Liver (tissue), 9 donors: ENCODE results near the gene TTC34. TPM values are rescaled to one million over a fixed set of nuclear protein-coding genes. Genes with fewer than 3 reads are reported as not detected.

Source experiments
- DNase-seq: peaks from one replicate; pipeline ENCODE4 v3.0.0-alpha.2; 2017; ENCODE audit warnings: low spot score
- H3K27ac ChIP-seq, 2 donors: one replicate each; pipeline ENCODE4 v1.7.0; 2013; ENCODE audit warnings: inconsistent platforms in 2 of 2, low read length in 2 of 2, control low read depth in 1 of 2, low read depth in 1 of 2, mild to moderate bottlenecking in 1 of 2
- H3K27me3 ChIP-seq, 4 donors: one replicate each; pipeline versions ENCODE4 v1.6.1 to v1.7.0; 2013; ENCODE audit warnings: low read length in 3 of 4, inconsistent platforms in 1 of 4, mild to moderate bottlenecking in 1 of 4, moderate library complexity in 1 of 4; ENCODE audit not compliant: control insufficient read depth in 4 of 4, insufficient read depth in 4 of 4
- H3K36me3 ChIP-seq, 4 donors: one replicate each; pipeline versions ENCODE4 v1.6.1 to v1.7.0; 2013; ENCODE audit warnings: low read length in 3 of 4, mild to moderate bottlenecking in 3 of 4, low read depth in 1 of 4, moderate library complexity in 1 of 4; ENCODE audit not compliant: control insufficient read depth in 4 of 4, insufficient read depth in 3 of 4
- H3K4me1 ChIP-seq, 4 donors: one replicate each; pipeline versions ENCODE4 v1.6.1 to v1.7.0; 2013; ENCODE audit warnings: low read length in 3 of 4, mild to moderate bottlenecking in 3 of 4, moderate library complexity in 1 of 4; ENCODE audit not compliant: control insufficient read depth in 4 of 4, insufficient read depth in 4 of 4
- H3K4me3 ChIP-seq, 3 donors: one replicate each; pipeline versions ENCODE4 v1.6.1 to v1.7.0; 2013; ENCODE audit warnings: low read length in 3 of 3, control low read depth in 1 of 3, low read depth in 1 of 3, mild to moderate bottlenecking in 1 of 3
- H3K9ac ChIP-seq, 2 donors: one replicate each; pipeline ENCODE4 v1.7.0; 2013; ENCODE audit warnings: low read length in 2 of 2, mild to moderate bottlenecking in 2 of 2, moderate library complexity in 2 of 2, control low read depth in 1 of 2, low read depth in 1 of 2
- H3K9me3 ChIP-seq, 4 donors: one replicate each; pipeline versions ENCODE4 v1.6.1 to v1.7.0; 2013; ENCODE audit warnings: low read length in 3 of 4; ENCODE audit not compliant: control insufficient read depth in 4 of 4
- EGR1 ChIP-seq, 2 donors: IDR thresholded peaks; 2 replicates each; pipeline ENCODE4 v1.6.1; 2016 to 2018; ENCODE audit warnings: antibody characterized with exemption in 2 of 2, low read depth in 2 of 2
- FOXA1 ChIP-seq: IDR thresholded peaks from 2 replicates; pipeline ENCODE4 v1.6.1; 2016; ENCODE audit warnings: antibody characterized with exemption
- GABPA ChIP-seq, 2 donors: IDR thresholded peaks in 1 of 2; conservative IDR thresholded peaks in 1 of 2; 2 replicates each; pipeline ENCODE4 v1.6.1; 2016; ENCODE audit warnings: antibody characterized with exemption in 2 of 2, mild to moderate bottlenecking in 1 of 2, moderate library complexity in 1 of 2
- HNF4A ChIP-seq, 2 donors: conservative IDR thresholded peaks; 2 replicates each; pipeline ENCODE4 v1.6.1; 2016; ENCODE audit warnings: antibody characterized with exemption in 2 of 2, mild to moderate bottlenecking in 2 of 2
- HNF4G ChIP-seq: IDR thresholded peaks from 2 replicates; pipeline ENCODE4 v1.6.1; 2016; ENCODE audit warnings: antibody characterized with exemption
- JUND ChIP-seq, 2 donors: IDR thresholded peaks; 2 replicates each; pipeline ENCODE4 v1.6.1; 2016; ENCODE audit warnings: antibody characterized with exemption in 2 of 2
- RAD21 ChIP-seq, 2 donors: IDR thresholded peaks; 2 replicates each; pipeline ENCODE4 v1.6.1; 2016; ENCODE audit warnings: antibody characterized with exemption in 2 of 2, mild to moderate bottlenecking in 2 of 2
- RXRA ChIP-seq, 2 donors: IDR thresholded peaks; 2 replicates each; pipeline ENCODE4 v1.6.1; 2017 to 2018; ENCODE audit warnings: antibody characterized with exemption in 2 of 2, mild to moderate bottlenecking in 1 of 2
- SP1 ChIP-seq: IDR thresholded peaks from 2 replicates; pipeline ENCODE4 v1.6.1; 2018; ENCODE audit warnings: antibody characterized with exemption, mild to moderate bottlenecking
- TAF1 ChIP-seq: conservative IDR thresholded peaks from 2 replicates; pipeline ENCODE4 v1.6.1; 2016; ENCODE audit warnings: antibody characterized with exemption, mild to moderate bottlenecking
- YY1 ChIP-seq: IDR thresholded peaks from 2 replicates; pipeline ENCODE4 v1.6.1; 2016; ENCODE audit warnings: antibody characterized with exemption, mild to moderate bottlenecking
- WGBS: extraction: QIAGEN DNeasy Blood & Tissue Kit; methylation state at CpG from one replicate; pipeline ENCODE4 v1.1.7; 2013; 5-methylcytosine and 5-hydroxymethylcytosine counted together
- polyA plus RNA-seq, 2 donors: library from polyadenylated mRNA; stranded (reverse) in 1 of 2; unstranded in 1 of 2; fragments of 200-250 nt in 1 of 2; fragments of >200 nt in 1 of 2; fragmentation: Nextera tagmentation in 1 of 2; extraction: Ambion mirVana in 1 of 2; gene quantifications; one replicate each; pipeline versions ENCODE4 v1.2.1 to v1.2.3, GENCODE V29; 2013 to 2015
- total RNA-seq, 2 donors: library from RNA; depleted of rRNA; stranded (reverse); fragments of >200 nt; gene quantifications; one replicate each; pipeline ENCODE4 v1.2.3, GENCODE V29; 2014
- TF ChIP-seq, protein P1 (sequence below): IDR thresholded peaks from 2 replicates; pipeline ENCODE4 v1.6.1; 2016; ENCODE audit warnings: antibody characterized with exemption
- TF ChIP-seq, protein P2 (sequence below): fragments of 150-350 bp; IDR thresholded peaks from 2 replicates; pipeline ENCODE4 v1.5.1; 2017; ENCODE audit warnings: improper control_type of control experiment, low read depth, low read length; ENCODE audit not compliant: missing input control
- TF ChIP-seq, protein P3 (sequence below): IDR thresholded peaks from 2 replicates; pipeline ENCODE4 v1.6.1; 2016; ENCODE audit warnings: antibody characterized with exemption
- TF ChIP-seq, protein P4 (sequence below): IDR thresholded peaks from 2 replicates; pipeline ENCODE4 v1.6.1; 2016; ENCODE audit warnings: antibody characterized with exemption, mild to moderate bottlenecking
- donor health status: healthy.
- donor health status: healthy.
- donor health status: healthy.
- donor health status: healthy.
- donor health status: healthy.

The TTC34 gene
- total and polyA plus RNA-seq, 4 donors = 0.01 to 0.25 (median 0.08) TPM; not detected in 1

DNA sequence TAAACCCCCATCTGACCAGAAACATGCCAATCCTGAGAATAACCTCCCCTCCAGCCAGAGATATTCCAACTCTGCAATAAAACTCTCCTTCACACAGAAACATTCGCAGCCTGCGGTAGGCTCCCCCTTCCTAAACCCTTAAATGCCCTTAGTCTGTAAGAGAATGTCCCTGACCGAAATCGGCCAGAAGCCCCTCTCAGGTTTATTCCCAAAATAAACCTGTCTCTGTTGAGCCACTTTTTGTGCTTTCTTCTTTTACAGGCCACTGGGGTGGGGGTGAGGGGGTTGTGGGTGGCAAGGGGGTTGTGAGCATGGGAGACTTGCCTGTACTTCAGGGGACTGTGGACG lies 210.3 kb downstream of the TTC34 start:
- DNase-seq = no peak
- Histone ChIP-seq H3K36me3 (peaks cover 0 to 2% (median 0%) of the 10 kb centered on the region in 4 donors), H3K4me1 (peaks cover 0 to 9% (median 3%) of the 10 kb centered on the region in 4 donors), H3K27me3 (no peaks in the 10 kb centered on the region), H3K27ac (no peak overlapping the region), H3K9me3 (no peaks in the 10 kb centered on the region), H3K4me3 (no peak overlapping the region), H3K9ac (no peak overlapping the region)
- WGBS = 94% methylated on average over 5 of the region's 5 CpGs
- TF ChIP-seq HNF4G (no peak), HNF4A (conservative IDR thresholded peaks at IDR 0.05) (no peak), TAF1 (no peak), RXRA (IDR thresholded peaks at IDR 0.05) (no peak), SP1 (no peak), RAD21 (IDR thresholded peaks at IDR 0.05) (no peak), EGR1 (IDR thresholded peaks at IDR 0.05; ENCODE audit: low read depth in 2 of 2) (no peak), YY1 (no peak), FOXA1 (no peak), JUND (IDR thresholded peaks at IDR 0.05) (no peak), GABPA (IDR thresholded peaks at IDR 0.05 in 1 of 2, conservative IDR thresholded peaks at IDR 0.05 in 1 of 2) (no peak)
- TF ChIP-seq, protein P1, sequence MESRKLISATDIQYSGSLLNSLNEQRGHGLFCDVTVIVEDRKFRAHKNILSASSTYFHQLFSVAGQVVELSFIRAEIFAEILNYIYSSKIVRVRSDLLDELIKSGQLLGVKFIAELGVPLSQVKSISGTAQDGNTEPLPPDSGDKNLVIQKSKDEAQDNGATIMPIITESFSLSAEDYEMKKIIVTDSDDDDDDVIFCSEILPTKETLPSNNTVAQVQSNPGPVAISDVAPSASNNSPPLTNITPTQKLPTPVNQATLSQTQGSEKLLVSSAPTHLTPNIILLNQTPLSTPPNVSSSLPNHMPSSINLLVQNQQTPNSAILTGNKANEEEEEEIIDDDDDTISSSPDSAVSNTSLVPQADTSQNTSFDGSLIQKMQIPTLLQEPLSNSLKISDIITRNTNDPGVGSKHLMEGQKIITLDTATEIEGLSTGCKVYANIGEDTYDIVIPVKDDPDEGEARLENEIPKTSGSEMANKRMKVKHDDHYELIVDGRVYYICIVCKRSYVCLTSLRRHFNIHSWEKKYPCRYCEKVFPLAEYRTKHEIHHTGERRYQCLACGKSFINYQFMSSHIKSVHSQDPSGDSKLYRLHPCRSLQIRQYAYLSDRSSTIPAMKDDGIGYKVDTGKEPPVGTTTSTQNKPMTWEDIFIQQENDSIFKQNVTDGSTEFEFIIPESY = no peak
- TF ChIP-seq, protein P2, sequence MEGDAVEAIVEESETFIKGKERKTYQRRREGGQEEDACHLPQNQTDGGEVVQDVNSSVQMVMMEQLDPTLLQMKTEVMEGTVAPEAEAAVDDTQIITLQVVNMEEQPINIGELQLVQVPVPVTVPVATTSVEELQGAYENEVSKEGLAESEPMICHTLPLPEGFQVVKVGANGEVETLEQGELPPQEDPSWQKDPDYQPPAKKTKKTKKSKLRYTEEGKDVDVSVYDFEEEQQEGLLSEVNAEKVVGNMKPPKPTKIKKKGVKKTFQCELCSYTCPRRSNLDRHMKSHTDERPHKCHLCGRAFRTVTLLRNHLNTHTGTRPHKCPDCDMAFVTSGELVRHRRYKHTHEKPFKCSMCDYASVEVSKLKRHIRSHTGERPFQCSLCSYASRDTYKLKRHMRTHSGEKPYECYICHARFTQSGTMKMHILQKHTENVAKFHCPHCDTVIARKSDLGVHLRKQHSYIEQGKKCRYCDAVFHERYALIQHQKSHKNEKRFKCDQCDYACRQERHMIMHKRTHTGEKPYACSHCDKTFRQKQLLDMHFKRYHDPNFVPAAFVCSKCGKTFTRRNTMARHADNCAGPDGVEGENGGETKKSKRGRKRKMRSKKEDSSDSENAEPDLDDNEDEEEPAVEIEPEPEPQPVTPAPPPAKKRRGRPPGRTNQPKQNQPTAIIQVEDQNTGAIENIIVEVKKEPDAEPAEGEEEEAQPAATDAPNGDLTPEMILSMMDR = no peak
- TF ChIP-seq, protein P3, sequence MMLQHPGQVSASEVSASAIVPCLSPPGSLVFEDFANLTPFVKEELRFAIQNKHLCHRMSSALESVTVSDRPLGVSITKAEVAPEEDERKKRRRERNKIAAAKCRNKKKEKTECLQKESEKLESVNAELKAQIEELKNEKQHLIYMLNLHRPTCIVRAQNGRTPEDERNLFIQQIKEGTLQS = no peak
- TF ChIP-seq, protein P4, sequence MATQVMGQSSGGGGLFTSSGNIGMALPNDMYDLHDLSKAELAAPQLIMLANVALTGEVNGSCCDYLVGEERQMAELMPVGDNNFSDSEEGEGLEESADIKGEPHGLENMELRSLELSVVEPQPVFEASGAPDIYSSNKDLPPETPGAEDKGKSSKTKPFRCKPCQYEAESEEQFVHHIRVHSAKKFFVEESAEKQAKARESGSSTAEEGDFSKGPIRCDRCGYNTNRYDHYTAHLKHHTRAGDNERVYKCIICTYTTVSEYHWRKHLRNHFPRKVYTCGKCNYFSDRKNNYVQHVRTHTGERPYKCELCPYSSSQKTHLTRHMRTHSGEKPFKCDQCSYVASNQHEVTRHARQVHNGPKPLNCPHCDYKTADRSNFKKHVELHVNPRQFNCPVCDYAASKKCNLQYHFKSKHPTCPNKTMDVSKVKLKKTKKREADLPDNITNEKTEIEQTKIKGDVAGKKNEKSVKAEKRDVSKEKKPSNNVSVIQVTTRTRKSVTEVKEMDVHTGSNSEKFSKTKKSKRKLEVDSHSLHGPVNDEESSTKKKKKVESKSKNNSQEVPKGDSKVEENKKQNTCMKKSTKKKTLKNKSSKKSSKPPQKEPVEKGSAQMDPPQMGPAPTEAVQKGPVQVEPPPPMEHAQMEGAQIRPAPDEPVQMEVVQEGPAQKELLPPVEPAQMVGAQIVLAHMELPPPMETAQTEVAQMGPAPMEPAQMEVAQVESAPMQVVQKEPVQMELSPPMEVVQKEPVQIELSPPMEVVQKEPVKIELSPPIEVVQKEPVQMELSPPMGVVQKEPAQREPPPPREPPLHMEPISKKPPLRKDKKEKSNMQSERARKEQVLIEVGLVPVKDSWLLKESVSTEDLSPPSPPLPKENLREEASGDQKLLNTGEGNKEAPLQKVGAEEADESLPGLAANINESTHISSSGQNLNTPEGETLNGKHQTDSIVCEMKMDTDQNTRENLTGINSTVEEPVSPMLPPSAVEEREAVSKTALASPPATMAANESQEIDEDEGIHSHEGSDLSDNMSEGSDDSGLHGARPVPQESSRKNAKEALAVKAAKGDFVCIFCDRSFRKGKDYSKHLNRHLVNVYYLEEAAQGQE = no peak
